ENCODE data around the gene PACSIN1. TPM values are rescaled to one million over a fixed set of nuclear protein-coding genes. Genes with fewer than 3 reads are reported as not detected.
"Not testable (repeated sequence)": the region's sequence is repeated elsewhere in the genome, so short reads cannot be mapped to it uniquely, and the experiment has no call there.

Gene PACSIN1
- total RNA-seq, 1 experiment from 2014 or later, result 7.0 TPM

DNA sequence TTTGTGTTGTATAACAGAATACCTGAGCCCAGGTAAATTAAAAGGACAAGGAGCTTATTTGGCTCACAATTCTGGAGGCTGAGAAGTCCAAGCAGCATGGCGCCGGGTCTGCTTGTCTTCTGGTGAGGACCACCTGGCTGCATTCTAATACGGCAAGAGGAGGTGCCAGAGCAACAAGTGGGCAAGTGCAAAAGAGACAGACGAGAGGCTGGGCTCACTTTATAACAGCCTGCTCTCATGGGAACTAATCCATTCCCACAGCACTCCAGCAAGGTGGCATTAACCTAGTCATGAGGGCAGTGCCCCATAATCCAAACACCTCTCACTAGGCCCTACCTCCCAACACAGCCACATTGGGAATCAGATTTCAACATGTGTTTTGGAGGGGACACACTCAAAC lies 12.9 kb downstream of the PACSIN1 start:
- no peak overlapping the region for H2BK120ac ChIP-seq (ENCODE audit: low read depth, low read length, poor library complexity, severe bottlenecking)
- no peak overlapping the region for H3K9ac ChIP-seq (ENCODE audit: extremely low read depth, insufficient read length, low read length)
- no peaks in the 10 kb centered on the region for H3K79me2 ChIP-seq (ENCODE audit: insufficient read depth, low read length)
- H3K23ac ChIP-seq (ENCODE audit: insufficient read length, low read depth, low read length), result no peak overlapping the region
- no peaks in the 10 kb centered on the region for H3K27me3 ChIP-seq (ENCODE audit: insufficient read depth, low read length)
- Mint-ChIP-seq H3K4me3 (no peak overlapping the region), H3K27me3 (ENCODE audit: low read depth) (peaks cover 1% of the 10 kb centered on the region; the same call in 1 of the 2 replicates), H3K36me3 (ENCODE audit: insufficient read depth in 1 of 3, low read depth in 3 of 3) (peaks cover 8 to 10% (median 8%) of the 10 kb centered on the region in 3 experiments; a peak in 6 of 7 replicates), H3K4me1 (peaks cover 7 to 23% of the 10 kb centered on the region in 2 experiments), H3K27ac (no peak overlapping the region), H3K9me3 (peaks cover 10% of the 10 kb centered on the region in 2 experiments)
- no peak for DNase-seq
- H2BK20ac ChIP-seq (ENCODE audit: low read depth, low read length, poor library complexity, severe bottlenecking), result no peak overlapping the region
- H2BK5ac ChIP-seq (ENCODE audit: insufficient read length, low read length), result no peak overlapping the region
- H4K91ac ChIP-seq (ENCODE audit: insufficient read length, low read depth, low read length), result no peak overlapping the region
- no peaks in the 10 kb centered on the region for H3K9me3 ChIP-seq (ENCODE audit: control insufficient read depth, low read depth, low read length)
- no peak overlapping the region for H3K4me2 ChIP-seq (ENCODE audit: insufficient read depth, insufficient read length, low read length)
- H2AFZ ChIP-seq (ENCODE audit: low read length), result no peak overlapping the region
- H2BK15ac ChIP-seq (ENCODE audit: low read depth, low read length), result no peak overlapping the region
- H3K4ac ChIP-seq (ENCODE audit: low read depth, low read length), result no peak overlapping the region
- H3T11ph ChIP-seq (ENCODE audit: low read length), result no peak overlapping the region
- H3K14ac ChIP-seq (ENCODE audit: insufficient read depth, low read length), result no peak overlapping the region
- H4K5ac ChIP-seq (ENCODE audit: insufficient read length, low read depth, low read length), result no peak overlapping the region
- no peak overlapping the region for H2BK12ac ChIP-seq (ENCODE audit: insufficient read length, low read depth, low read length)
- H3K56ac ChIP-seq (ENCODE audit: insufficient read length, low read depth, low read length), result no peak overlapping the region
- TF ChIP-seq, protein P1, sequence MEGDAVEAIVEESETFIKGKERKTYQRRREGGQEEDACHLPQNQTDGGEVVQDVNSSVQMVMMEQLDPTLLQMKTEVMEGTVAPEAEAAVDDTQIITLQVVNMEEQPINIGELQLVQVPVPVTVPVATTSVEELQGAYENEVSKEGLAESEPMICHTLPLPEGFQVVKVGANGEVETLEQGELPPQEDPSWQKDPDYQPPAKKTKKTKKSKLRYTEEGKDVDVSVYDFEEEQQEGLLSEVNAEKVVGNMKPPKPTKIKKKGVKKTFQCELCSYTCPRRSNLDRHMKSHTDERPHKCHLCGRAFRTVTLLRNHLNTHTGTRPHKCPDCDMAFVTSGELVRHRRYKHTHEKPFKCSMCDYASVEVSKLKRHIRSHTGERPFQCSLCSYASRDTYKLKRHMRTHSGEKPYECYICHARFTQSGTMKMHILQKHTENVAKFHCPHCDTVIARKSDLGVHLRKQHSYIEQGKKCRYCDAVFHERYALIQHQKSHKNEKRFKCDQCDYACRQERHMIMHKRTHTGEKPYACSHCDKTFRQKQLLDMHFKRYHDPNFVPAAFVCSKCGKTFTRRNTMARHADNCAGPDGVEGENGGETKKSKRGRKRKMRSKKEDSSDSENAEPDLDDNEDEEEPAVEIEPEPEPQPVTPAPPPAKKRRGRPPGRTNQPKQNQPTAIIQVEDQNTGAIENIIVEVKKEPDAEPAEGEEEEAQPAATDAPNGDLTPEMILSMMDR (conservative IDR thresholded peaks at IDR 0.05), result no peak
- H3K4me1 ChIP-seq (ENCODE audit: insufficient read depth, low read length), result no peaks in the 10 kb centered on the region; the same call in 1 of the 2 replicates
- H2AK5ac ChIP-seq (ENCODE audit: insufficient read length, low read length), result no peak overlapping the region
- H3K18ac ChIP-seq (ENCODE audit: insufficient read length, low read depth, low read length), result no peak overlapping the region
- H3K23me2 ChIP-seq (ENCODE audit: insufficient read length, low read depth, low read length, poor library complexity, severe bottlenecking), result no peaks in the 10 kb centered on the region
- no peak overlapping the region for H4K8ac ChIP-seq (replicated peaks; ENCODE audit: insufficient read length, low read depth, low read length)
- H3K27ac ChIP-seq (ENCODE audit: insufficient read length, low read depth, low read length), result no peak overlapping the region
- no peaks in the 10 kb centered on the region for H4K20me1 ChIP-seq (ENCODE audit: control insufficient read depth, insufficient read depth, insufficient read length)
- no CpG with 5 or more reads among the region's 4 CpGs for WGBS (ENCODE audit: extremely low coverage, insufficient read length, low lambda C conversion rate)
- no peaks in the 10 kb centered on the region for H3K79me1 ChIP-seq (ENCODE audit: insufficient read depth, low read depth, low read length, poor library complexity, severe bottlenecking)

DNA sequence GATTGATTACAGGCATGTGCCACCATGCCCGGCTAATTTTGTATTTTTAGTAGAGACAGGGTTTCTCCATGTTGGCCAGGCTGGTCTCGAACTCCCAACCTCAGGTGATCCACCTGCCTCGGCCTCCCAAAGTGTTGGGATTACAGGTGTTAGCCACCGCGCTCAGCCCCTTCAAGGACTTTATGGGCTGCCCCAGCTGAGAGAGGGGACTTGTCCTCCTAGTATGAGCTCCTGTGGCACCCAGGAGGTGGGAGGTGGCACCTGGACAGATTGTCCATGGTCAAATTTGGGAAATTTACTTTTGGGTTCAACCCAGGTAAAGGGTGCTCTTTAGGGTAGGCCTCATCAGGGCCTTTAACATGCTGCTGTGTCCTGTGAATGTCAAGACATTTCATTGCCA lies 17.9 kb downstream of the PACSIN1 start:
- H4K91ac ChIP-seq (ENCODE audit: insufficient read length, low read depth, low read length); H2BK5ac ChIP-seq (ENCODE audit: insufficient read length, low read length); H3K36me3 Mint-ChIP-seq (ENCODE audit: insufficient read depth in 1 of 3, low read depth in 3 of 3); H3K9me3 Mint-ChIP-seq; H2BK12ac ChIP-seq (ENCODE audit: insufficient read length, low read depth, low read length); H3K4me1 ChIP-seq (ENCODE audit: insufficient read depth, low read length); H4K8ac ChIP-seq (replicated peaks; ENCODE audit: insufficient read length, low read depth, low read length); H2BK120ac ChIP-seq (ENCODE audit: low read depth, low read length, poor library complexity, severe bottlenecking); H2BK20ac ChIP-seq (ENCODE audit: low read depth, low read length, poor library complexity, severe bottlenecking); H3K27me3 ChIP-seq (ENCODE audit: insufficient read depth, low read length); H3K14ac ChIP-seq (ENCODE audit: insufficient read depth, low read length); H3T11ph ChIP-seq (ENCODE audit: low read length); H3K27ac Mint-ChIP-seq; H3K23me2 ChIP-seq (ENCODE audit: insufficient read length, low read depth, low read length, poor library complexity, severe bottlenecking); H2AFZ ChIP-seq (ENCODE audit: low read length); H3K4me3 Mint-ChIP-seq; H3K18ac ChIP-seq (ENCODE audit: insufficient read length, low read depth, low read length); H3K79me2 ChIP-seq (ENCODE audit: insufficient read depth, low read length); H3K4ac ChIP-seq (ENCODE audit: low read depth, low read length); DNase-seq; H4K5ac ChIP-seq (ENCODE audit: insufficient read length, low read depth, low read length); H3K4me1 Mint-ChIP-seq; H3K4me2 ChIP-seq (ENCODE audit: insufficient read depth, insufficient read length, low read length); H3K27ac ChIP-seq (ENCODE audit: insufficient read length, low read depth, low read length); H3K9me3 ChIP-seq (ENCODE audit: control insufficient read depth, low read depth, low read length); H3K56ac ChIP-seq (ENCODE audit: insufficient read length, low read depth, low read length); H4K20me1 ChIP-seq (ENCODE audit: control insufficient read depth, insufficient read depth, insufficient read length); H3K23ac ChIP-seq (ENCODE audit: insufficient read length, low read depth, low read length); H2AK5ac ChIP-seq (ENCODE audit: insufficient read length, low read length); H3K9ac ChIP-seq (ENCODE audit: extremely low read depth, insufficient read length, low read length); H2BK15ac ChIP-seq (ENCODE audit: low read depth, low read length); H3K27me3 Mint-ChIP-seq (ENCODE audit: low read depth); H3K79me1 ChIP-seq (ENCODE audit: insufficient read depth, low read depth, low read length, poor library complexity, severe bottlenecking): not testable (repeated sequence)
- WGBS (ENCODE audit: extremely low coverage, insufficient read length, low lambda C conversion rate), result no CpG with 5 or more reads among the region's 5 CpGs
